PC-9 (cell line): ENCODE results near the gene RABIF. TPM values are rescaled to one million over a fixed set of nuclear protein-coding genes. Genes with fewer than 3 reads are reported as not detected.
"Not testable (repeated sequence)": the region's sequence is repeated elsewhere in the genome, so short reads cannot be mapped to it uniquely, and the experiment has no call there.

Experiments
- Bru-seq: library from RNA; stranded (reverse); fragments of 400-500 nt; gene quantifications from one replicate; lab custom pipeline; 2021; lab: Mats Ljungman, UMichigan
- BruChase-seq, 2 experiments: library from RNA; stranded (reverse); fragments of 400-500 nt; gene quantifications; one replicate each; lab custom pipeline; 2021; lab: Mats Ljungman, UMichigan
- BruUV-seq: library from RNA; stranded (reverse); fragments of 400-500 nt; replicated peaks from 2 replicates; lab custom pipeline; 2021; lab: Mats Ljungman, UMichigan
- CTCF ChIA-PET: fragments of 300-600 bp; sonication (Branson Sonifier 250); formaldehyde crosslinking; loops from one replicate; lab custom pipeline; 2022; ENCODE audit warnings: antibody characterized with exemption; lab: Charles Lee
- POLR2A ChIA-PET: fragments of 300-600 bp; sonication (Branson Sonifier 250); formaldehyde crosslinking; loops from one replicate; lab custom pipeline; 2022; ENCODE audit warnings: antibody characterized with exemption; ENCODE audit not compliant: unreplicated experiment; lab: Charles Lee
- DNase-seq, 2 experiments: peaks; one replicate each; pipeline versions ENCODE4 v3.0.0 to v3.0.0-alpha.2; 2015 to 2022; ENCODE audit warnings: mixed read lengths in 1 of 2
- H2AFZ ChIP-seq: fragments of 200-600 bp; sonication (generic); 2 replicates; pipeline ENCODE4 v1.8.1; 2017; ENCODE audit warnings: antibody characterized with exemption
- H3F3A ChIP-seq: fragments of 200-600 bp; sonication (generic); 2 replicates; pipeline ENCODE4 v1.8.1; 2017; ENCODE audit warnings: antibody characterized with exemption, mild to moderate bottlenecking, low read depth; ENCODE audit not compliant: insufficient read depth
- H3K27ac ChIP-seq: fragments of 200-600 bp; sonication (generic); 2 replicates; pipeline ENCODE4 v1.6.1; 2016; ENCODE audit warnings: mixed run types
- H3K27me3 ChIP-seq: fragments of 200-600 bp; sonication (generic); 2 replicates; pipeline ENCODE4 v1.6.1; 2016; ENCODE audit warnings: low read depth, mixed run types; ENCODE audit not compliant: insufficient read depth
- H3K36me3 ChIP-seq: fragments of 200-600 bp; sonication (generic); 2 replicates; pipeline ENCODE4 v1.6.1; 2016; ENCODE audit warnings: low read depth, mixed run types
- H3K4me1 ChIP-seq: fragments of 200-600 bp; sonication (generic); replicated peaks from 2 replicates; pipeline ENCODE4 v1.6.1; 2016; ENCODE audit warnings: mixed run types; ENCODE audit not compliant: insufficient read depth
- H3K4me2 ChIP-seq: fragments of 200-600 bp; sonication (generic); 2 replicates; pipeline ENCODE4 v1.6.1; 2017; ENCODE audit warnings: mixed run types
- H3K4me3 ChIP-seq: fragments of 200-600 bp; sonication (generic); 2 replicates; pipeline ENCODE4 v1.6.1; 2016; ENCODE audit warnings: mixed run types
- H3K79me2 ChIP-seq: fragments of 200-600 bp; sonication (generic); 2 replicates; pipeline ENCODE4 v1.6.1; 2017; ENCODE audit warnings: low read depth, mixed run types
- H3K9me2 ChIP-seq: fragments of 200-600 bp; sonication (generic); 2 replicates; pipeline ENCODE4 v1.8.1; 2017; ENCODE audit warnings: mild to moderate bottlenecking; ENCODE audit not compliant: insufficient read depth
- H3K9me3 ChIP-seq: fragments of 200-600 bp; sonication (generic); 2 replicates; pipeline ENCODE4 v1.8.1; 2016; ENCODE audit warnings: low read depth; ENCODE audit not compliant: insufficient read depth
- H4K20me1 ChIP-seq: fragments of 200-600 bp; sonication (generic); 2 replicates; pipeline ENCODE4 v1.8.1; 2017; ENCODE audit not compliant: insufficient read depth
- EZH2 ChIP-seq: fragments of 200-600 bp; sonication (generic); IDR thresholded peaks from 2 replicates; pipeline ENCODE4 v1.8.0; 2017; ENCODE audit warnings: antibody characterized with exemption, low read depth
- intact Hi-C: fragments of 100-400 bp; cut with micrococcal nuclease; formaldehyde crosslinking; loops from one replicate; pipeline ENCODE4 v1.10.0; 2022; ENCODE audit not compliant: unreplicated experiment
- long read RNA-seq: library from polyadenylated mRNA; stranded (forward); transcript quantifications from one replicate; pipeline ENCODE4 v2.0.0, GENCODE V29; 2022
- total RNA-seq: library from RNA; stranded (reverse); gene quantifications from 2 replicates; pipeline ENCODE4 v1.2.3, GENCODE V29; 2021
- TF ChIP-seq, protein P1 (sequence below): fragments of 200-600 bp; sonication (generic); conservative IDR thresholded peaks from 2 replicates; pipeline ENCODE4 v1.6.1; 2017; ENCODE audit warnings: mixed run types, antibody characterized with exemption, mild to moderate bottlenecking, moderate library complexity

Gene RABIF
- total RNA-seq (9.4 and 10.9 TPM in 2 replicates), Bru-seq, nascent RNA (percentile 83 among the genes with signal in this experiment), BruChase-seq, experiment 1, labeled RNA remaining after a 2-hour chase (percentile 74 among the genes with signal in this experiment), BruChase-seq, experiment 2, labeled RNA remaining after a 6-hour chase (percentile 76 among the genes with signal in this experiment)
- long read RNA-seq, transcript RABIF-201 (2 exons, 2,430 nt) = major isoform, 55 of 61 reads
- long read RNA-seq, partial matches to known transcripts = 0 of 61 reads
- long read RNA-seq, other reads (novel, unspliced or antisense) = 6 of 61 reads

DNA sequence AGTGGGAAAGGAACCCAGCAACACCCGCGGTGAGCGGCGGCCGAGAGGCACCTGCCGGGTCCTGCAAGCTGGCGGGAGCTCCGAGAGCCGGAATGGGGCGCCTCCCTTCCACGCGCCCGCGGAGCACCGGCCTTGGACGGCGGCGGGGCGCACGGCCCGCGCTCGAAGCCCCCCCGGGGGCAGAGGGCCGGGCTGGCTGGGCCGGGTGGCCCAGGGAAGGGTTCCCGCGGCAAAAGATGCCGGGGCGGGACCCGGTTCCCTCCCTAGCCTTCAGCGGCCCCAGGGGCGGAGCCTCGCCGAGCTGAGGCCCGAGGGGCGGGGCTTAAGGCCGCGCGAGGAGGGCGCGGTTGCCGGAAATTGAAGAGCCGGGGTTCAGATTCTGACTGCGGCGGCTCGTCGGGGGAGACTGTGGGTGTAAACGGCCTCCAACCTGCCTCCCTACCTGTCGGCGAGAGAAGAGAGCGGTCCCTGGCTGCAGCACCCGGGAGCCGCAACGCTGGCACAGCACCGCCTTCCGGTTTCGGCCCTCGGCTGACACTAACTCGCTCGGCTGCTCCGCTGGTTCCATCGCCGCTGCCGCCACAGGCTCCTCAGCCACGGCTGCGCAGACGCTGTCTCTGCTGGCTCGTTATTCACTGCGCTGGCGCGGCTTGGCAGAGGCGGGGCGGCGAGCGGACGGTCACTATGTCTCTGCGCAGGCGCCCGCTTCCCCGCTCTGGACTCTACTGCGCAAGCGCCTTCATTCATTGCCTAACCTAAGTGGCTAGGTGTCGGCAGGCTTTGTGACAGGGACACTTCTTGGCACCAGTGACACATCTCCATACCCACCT is at the start of gene RABIF:
Gene RABIF (minus strand): TSS at position 619 of the 830 bp plus-strand sequence. CDS start 51 bp downstream, at position 568.
- ChIA-PET CTCF (interaction anchor here (0.6 kb wide), 1 partner anchor 310 kb away, joined by 5 read pairs; no protein-coding TSS in a partner anchor), POLR2A (interaction anchor here (0.5 to 0.8 kb wide), 9 partner anchors 28 to 689 kb away, joined by 3 to 10 read pairs (median 3); no protein-coding TSS in a partner anchor)
- no peaks in the 10 kb centered on the region for H3K36me3 ChIP-seq
- peak within 1 kb of the TSS; percentile 83 for H3K4me2 ChIP-seq
- peak within 1 kb of the TSS; percentile 94 for H2AFZ ChIP-seq
- peaks cover 4% of the 10 kb centered on the region; the same call in 1 of the 2 replicates for H4K20me1 ChIP-seq
- peaks cover 27% of the 10 kb centered on the region for H3K79me2 ChIP-seq
- intact Hi-C loops = loop anchor here (1.0 to 2.0 kb wide), 2 partner anchors 28 to 78 kb away; partner anchors contain the start of gene PCAT6
- peak within 1 kb of the TSS; percentile 70 for H3K27ac ChIP-seq
- TF ChIP-seq, protein P1, sequence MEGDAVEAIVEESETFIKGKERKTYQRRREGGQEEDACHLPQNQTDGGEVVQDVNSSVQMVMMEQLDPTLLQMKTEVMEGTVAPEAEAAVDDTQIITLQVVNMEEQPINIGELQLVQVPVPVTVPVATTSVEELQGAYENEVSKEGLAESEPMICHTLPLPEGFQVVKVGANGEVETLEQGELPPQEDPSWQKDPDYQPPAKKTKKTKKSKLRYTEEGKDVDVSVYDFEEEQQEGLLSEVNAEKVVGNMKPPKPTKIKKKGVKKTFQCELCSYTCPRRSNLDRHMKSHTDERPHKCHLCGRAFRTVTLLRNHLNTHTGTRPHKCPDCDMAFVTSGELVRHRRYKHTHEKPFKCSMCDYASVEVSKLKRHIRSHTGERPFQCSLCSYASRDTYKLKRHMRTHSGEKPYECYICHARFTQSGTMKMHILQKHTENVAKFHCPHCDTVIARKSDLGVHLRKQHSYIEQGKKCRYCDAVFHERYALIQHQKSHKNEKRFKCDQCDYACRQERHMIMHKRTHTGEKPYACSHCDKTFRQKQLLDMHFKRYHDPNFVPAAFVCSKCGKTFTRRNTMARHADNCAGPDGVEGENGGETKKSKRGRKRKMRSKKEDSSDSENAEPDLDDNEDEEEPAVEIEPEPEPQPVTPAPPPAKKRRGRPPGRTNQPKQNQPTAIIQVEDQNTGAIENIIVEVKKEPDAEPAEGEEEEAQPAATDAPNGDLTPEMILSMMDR = no peak
- no peak for TF ChIP-seq EZH2
- H3F3A ChIP-seq = peaks cover 17% of the 10 kb centered on the region; the same call in 1 of the 2 replicates
- no peaks in the 10 kb centered on the region for H3K9me2 ChIP-seq
- no peaks in the 10 kb centered on the region for H3K27me3 ChIP-seq
- H3K4me1 ChIP-seq = peaks cover 16% of the 10 kb centered on the region
- H3K4me3 ChIP-seq = peak within 1 kb of the TSS; percentile 89
- peak; percentile 90 to 97 for DNase-seq
- BruUV-seq = TSS peak; percentile 84
- H3K9me3 ChIP-seq = no peaks in the 10 kb centered on the region

GRCh38 chr1:202938287-202938925 is 49.5 kb upstream of the RABIF start:
- BruUV-seq = no TSS peak
- H3K27me3 ChIP-seq = no peaks in the 10 kb centered on the region
- H2AFZ ChIP-seq = no peak overlapping the region
- H3K79me2 ChIP-seq = no peaks in the 10 kb centered on the region
- DNase-seq = no peak
- no peak overlapping the region for H3K27ac ChIP-seq
- no peaks in the 10 kb centered on the region for H3K4me1 ChIP-seq
- no peak for TF ChIP-seq EZH2
- TF ChIP-seq, protein P1 = no peak
- no peaks in the 10 kb centered on the region for H3K9me3 ChIP-seq
- ChIA-PET CTCF (no interaction called here), POLR2A (no interaction called here)
- no peak overlapping the region for H3K4me3 ChIP-seq
- intact Hi-C loops = no loop called here
- H3K4me2 ChIP-seq = no peak overlapping the region
- peaks cover 22% of the 10 kb centered on the region; the same call in 1 of the 2 replicates for H3F3A ChIP-seq
- H3K9me2 ChIP-seq = no peaks in the 10 kb centered on the region
- no peaks in the 10 kb centered on the region for H4K20me1 ChIP-seq
- 0 out of 2 replicates have a peak, but pooled peaks cover 23% of the 10 kb centered on the region for H3K36me3 ChIP-seq

GRCh38 chr1:202936409-202936808 is 47.5 kb upstream of the RABIF start:
- CTCF ChIA-PET, POLR2A ChIA-PET, H2AFZ ChIP-seq, H3K4me1 ChIP-seq, intact Hi-C loops, H3K9me2 ChIP-seq, H4K20me1 ChIP-seq, H3K9me3 ChIP-seq, H3K27me3 ChIP-seq, H3K79me2 ChIP-seq, BruUV-seq, H3K4me3 ChIP-seq, H3K27ac ChIP-seq, DNase-seq, H3K4me2 ChIP-seq: not testable (repeated sequence)
- peaks cover 22% of the 10 kb centered on the region; the same call in 1 of the 2 replicates for H3F3A ChIP-seq
- H3K36me3 ChIP-seq = 0 out of 2 replicates have a peak, but pooled peaks cover 10% of the 10 kb centered on the region
